HG02943 (cell line): ENCODE data around the gene C16orf96.
"Not testable (repeated sequence)": the region's sequence is repeated elsewhere in the genome, so short reads cannot be mapped to it uniquely, and the experiment has no call there.

Experiments
- ATAC-seq: cut with Tn5 transposase; IDR thresholded peaks from one replicate; pipeline ENCODE4 v1.9.1; 2021; ENCODE audit warnings: mild to moderate bottlenecking, low read depth, moderate library complexity; ENCODE audit not compliant: unreplicated experiment

Gene C16orf96

DNA sequence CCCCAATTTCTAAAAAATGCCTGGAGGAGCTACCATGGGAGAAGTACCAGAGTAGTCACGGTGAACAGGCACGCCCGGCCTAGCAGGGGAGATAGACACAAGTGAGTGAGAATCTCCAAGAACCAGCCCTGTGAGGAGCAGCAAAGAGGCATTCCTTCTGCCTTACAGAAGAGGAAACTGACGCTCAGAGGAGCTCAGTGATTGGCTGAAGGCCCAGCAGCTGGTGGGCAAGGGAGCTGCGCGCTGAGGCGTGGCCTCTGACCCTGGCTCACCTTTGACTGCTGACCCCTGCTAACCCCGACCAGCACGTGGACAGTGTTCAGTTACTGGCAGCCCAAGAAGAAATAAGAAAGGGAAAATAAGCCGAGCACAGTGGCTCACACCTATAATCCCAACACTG is 1.8 kb downstream of the C16orf96 start:
- no peak for ATAC-seq

DNA sequence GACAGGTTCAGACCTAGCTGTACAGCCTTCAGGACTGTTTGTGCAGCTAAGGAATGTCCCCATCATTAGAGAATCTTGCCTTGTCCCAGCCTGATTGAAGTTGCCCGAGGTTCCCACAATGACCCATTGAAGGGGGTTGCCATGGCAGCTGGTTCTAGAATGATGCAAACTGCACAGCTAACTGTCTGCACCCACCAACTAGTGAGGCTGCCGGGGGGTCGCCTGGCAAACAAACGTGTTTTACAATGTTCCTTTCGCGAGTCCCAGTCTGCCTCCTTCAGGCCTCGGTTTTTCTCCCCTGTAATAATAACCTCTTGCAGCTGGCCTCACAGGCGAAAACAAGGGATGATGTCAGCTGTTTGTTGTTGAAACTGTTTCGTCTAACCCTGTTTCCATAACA is 5.5 kb downstream of the C16orf96 start:
- no peak for ATAC-seq

DNA sequence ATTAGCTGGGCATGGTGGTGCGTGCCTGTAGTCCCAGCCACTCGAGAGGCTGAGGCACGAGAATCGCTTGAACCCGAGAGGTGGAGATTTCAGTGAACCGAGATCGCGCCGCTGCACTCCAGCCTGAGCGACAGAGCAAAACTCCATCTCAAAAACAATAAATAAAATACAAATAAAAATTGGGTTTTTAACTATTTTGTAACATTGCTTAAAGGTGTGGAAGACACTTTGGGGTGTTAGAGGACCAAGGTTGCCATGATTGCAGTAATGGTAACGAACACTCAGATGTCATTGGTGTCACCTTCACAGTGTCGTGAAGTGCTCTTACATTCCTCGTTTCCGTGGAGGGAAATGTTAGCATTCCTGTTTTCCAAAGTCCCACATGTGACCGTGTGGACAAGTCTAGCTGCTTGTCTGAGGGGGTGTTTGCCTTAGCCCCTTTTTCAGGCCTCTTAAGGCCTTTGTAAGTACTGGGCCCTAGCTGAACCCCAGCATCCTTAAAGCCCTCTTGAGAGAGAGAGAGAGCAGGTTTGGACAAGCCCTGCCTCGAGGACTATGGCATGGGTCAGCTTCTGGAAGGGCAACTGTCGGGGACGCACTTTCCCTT is 8.6 kb downstream of the C16orf96 start:
- ATAC-seq = no peak

DNA sequence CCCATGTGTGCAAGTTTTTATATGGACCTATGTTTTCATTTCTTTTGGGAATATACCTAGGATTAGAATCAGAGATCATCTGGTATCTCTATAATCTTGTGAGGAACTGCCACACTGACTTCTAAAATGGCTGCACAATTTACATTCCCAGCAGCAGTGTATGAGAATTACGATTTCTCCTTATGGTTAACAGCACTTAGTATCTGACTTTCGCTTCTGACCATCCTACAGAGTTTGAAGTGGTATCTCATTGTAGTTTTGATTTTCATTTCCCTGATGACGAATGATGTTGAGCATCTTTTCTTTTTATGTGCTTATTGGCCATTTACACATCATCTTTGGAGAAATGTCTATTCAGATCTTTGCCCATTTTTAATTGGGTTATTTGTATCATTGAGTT is 10.0 kb downstream of the C16orf96 start:
- no peak for ATAC-seq

DNA sequence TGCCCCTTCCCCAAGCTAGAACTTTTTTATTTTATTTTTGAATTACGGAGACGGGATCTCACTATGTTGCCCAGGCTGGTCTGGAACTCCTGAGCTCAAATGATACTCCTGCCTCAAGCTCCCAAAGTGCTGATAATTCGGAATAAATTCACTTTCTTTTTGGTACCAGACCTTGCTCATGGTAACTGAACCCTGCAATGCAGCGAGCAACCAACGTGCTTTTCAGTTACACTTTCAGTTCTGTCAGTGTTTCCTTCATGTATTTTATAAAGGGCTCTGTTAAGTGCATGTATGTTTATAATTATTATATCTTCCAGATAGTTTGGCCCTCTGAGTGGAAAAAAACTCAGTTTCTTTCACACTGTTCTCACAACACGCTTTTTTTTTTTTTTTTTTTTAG is 13.9 kb downstream of the C16orf96 start:
- no peak for ATAC-seq

DNA sequence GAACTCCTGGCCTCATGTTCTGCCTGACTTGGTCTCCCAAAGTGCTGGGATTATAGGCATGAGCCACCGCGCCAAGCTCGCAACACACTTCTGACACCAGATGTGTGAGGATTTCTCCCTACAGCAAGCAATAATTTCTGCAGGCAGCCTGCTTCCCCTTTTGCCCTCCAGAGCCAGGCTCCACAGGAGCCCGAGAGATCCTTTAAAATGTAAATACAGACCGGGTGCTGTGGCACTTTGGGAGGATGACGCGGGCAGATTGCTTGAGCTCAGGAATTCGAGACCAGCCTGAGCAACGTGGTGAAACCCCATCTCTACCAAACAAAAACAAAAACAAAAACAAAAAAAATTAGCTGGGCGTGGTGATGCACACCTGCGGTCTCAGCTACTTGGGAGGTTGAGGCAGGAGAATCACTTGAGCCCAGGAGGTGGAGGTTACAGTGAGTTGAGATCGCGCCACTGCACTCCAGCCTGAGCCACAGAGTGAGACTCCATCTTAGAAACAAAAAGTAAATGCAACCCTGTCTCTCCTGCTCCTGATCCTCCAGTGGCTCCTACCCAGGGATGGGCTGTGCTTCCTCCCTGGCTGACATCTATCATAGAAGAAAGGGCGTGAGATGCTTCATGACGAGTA is 14.7 kb downstream of the C16orf96 start:
- ATAC-seq = no peak

DNA sequence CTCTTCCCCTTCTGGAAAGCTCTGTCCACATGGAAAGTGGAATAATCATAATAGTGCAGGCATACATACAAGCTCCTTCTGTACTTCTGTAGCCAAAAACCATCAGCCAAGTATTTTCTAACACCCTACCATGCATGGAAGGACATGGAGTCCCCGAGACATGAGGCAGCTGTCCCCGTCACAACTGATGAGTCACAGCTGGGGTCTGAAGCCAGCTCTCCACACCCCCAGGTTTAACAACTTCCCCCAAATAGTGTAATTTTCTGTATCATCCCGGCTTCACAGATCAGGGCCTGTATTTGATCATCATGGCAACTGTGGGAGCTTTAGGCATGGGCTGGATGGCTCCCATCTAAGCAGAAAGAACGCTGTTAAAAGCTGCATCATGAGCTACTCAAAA is 16.6 kb downstream of the C16orf96 start:
- no peak for ATAC-seq

DNA sequence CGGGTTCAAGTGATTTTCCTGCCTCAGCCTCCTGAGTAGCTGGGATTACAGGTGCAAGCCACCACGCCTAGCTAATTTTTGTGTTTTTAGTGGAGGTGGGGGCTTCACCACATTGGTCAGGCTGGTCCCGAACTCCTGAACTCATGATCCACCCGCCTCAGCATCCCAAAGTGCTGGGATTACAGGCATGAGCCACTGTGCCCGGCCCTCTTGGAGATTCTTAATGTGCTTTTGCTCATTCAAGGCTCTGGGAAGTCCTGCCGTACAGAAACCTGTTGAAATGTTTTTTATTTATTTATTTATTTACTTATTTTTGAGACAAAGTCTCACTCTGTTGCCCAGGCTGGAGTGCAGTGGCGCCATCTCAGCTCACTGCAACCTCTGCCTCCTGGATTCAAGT is 17.8 kb downstream of the C16orf96 start:
- not testable (repeated sequence) for ATAC-seq

DNA sequence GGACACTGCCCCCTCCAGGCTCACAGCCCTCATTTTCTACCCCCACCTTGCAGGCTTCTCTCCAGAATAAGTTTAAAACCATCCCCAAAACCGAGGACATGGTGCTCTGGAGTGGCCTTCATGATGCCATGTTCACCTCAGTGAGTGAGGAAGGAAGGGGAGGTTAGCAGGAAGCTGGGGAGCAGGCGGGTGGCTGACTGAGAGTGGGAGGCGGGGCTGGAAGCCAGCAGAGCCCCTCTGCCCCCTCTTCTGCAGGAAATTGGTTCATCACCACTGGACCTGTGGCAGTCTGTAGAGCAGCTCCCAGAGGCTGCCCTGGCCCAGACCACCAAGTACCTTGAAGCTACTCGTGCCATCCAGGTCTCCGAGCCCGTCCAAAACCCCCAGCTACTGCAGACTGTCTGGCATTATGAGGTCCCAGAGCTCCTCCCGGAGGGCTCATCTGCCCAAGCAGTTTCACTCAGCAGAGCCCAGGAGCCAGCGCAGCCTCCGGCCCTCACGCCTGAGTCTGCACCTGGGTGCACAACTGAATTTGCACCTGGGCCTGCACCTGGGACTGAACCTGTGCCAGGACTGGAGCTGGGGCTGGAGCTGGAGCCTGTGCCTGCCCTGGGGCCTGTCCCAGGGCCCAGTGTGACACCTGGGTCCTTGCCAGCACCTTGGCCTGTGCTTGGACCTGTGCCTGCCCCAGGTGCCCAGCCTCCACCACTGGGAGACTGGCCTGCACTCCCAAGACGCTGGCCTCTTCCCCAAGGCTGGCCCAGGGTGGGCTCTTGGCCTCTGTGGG is 19.0 kb downstream of the C16orf96 start:
- no peak for ATAC-seq

DNA sequence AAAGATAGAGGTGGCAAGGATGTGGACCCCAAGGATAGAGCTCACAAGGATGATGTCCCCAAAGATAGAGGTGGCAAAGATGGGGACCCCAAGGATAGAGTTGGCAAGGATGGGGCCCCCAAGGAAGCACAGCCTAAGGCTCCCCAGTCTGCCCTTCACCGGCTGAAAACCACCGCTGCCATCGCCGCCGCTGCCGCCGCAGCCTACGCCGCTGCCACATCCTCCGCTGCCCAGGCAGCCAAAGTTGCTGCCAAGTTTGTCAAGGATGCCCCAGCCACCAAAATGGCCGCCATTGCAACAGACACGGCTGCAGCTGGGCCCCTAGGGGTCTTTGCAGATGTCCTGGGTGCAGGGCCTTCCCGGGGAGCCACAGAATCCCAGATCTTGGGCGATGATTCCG is 19.9 kb downstream of the C16orf96 start:
- ATAC-seq = no peak

DNA sequence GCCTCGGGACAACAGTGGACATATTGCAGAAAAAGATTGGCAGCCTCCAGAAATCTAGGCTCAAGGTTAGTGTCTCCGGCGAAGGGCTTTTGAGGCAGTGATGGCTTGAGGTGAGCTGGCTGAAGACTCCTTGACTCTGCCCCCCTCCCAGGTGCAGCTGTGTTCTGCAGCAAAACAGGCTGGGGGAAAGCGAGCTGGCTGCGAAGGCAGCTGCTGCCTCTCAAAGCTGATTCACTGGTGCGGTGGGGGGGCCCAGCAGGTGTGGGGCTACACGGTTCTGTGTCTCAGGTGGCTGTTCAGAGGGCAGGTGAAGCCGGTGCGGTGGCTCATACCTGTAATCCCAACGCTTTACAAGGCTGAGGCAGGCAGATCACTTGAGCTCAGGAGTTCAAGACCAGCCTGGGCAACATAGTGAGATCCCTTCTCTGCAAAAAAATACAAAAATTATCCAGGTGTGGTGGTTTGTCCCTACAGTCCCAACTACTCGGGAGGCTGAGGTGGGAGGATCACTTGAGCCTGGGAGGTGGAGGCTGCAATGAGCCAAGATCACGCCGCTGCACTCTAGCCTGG is 22.9 kb downstream of the C16orf96 start:
- no peak for ATAC-seq

DNA sequence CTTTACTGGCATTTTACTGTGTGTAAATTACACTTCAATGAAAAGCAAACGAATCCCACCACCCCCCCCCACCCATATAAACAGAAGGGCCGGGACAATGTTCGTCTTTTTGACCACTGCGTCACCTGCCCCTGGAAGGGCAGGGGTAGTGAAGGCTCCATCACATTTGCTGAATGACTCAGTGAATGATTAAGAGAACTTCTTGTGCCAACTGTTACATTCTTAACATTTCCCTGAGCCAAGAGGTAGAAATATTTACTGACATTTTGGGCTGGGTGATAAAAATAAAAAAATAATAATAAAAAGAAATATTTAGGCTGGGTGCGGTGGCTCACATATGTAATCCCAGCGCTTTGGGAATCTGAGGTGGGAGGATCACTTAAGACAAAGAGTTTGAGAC is 24.1 kb downstream of the C16orf96 start:
- ATAC-seq = no peak

DNA sequence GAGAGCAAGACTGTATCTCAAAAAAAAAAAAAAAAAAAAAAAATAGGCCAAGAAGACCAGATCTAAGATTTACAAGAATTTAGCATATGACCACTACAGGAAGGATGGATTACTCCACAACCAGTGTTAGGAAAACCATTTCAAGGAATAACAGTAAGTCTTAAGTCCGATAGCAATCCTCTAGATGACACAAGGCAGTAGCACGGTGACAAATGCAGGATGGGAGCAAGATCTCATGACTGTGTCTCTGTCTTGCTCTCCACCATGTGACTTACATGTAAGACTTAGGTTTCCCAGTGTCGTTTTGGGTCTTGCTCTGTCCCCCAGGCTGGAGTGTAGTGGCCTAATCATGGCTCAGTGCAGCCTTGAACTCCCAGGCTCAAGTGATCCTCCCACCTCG is 27.8 kb downstream of the C16orf96 start:
- ATAC-seq = no peak

DNA sequence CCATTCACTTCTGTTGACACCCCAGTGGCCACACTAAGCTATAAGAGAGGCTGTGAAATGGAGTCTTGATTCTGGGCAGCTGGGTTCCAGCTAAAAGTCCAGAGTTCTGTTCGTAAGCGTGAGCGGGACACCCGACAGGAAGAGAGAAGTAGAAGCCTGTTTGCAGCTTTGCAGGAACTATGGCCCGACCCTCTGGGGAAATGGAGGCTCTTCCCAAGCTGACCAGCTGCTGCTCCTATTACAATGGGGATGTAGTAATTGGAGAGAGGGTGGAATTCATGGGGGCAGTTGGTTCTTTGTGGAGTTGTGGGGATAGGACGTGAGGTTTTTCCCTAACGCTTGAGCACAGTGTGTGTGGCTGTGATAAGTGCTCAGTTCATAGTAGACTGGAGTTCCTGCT is 30.2 kb downstream of the C16orf96 start:
- no peak for ATAC-seq

DNA sequence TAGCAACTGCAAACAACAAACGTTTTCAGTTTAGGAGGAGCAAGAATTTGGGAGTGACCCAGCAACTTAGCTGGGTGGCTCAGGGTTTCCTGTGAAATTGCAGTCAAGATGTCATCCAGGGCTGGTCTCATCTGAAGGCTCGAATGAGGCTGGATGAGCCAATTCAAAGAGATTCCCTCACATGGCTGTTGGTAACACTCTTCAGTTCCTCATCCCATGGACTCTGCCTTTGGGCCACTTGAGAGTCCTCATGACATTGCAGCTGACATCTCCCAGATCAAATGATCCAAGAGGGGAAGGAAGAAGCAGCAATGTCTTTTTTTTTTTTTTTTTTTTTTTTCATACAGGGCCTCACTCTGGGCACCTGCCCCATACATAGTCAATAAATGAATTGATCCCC is 32.2 kb downstream of the C16orf96 start:
- no peak for ATAC-seq

DNA sequence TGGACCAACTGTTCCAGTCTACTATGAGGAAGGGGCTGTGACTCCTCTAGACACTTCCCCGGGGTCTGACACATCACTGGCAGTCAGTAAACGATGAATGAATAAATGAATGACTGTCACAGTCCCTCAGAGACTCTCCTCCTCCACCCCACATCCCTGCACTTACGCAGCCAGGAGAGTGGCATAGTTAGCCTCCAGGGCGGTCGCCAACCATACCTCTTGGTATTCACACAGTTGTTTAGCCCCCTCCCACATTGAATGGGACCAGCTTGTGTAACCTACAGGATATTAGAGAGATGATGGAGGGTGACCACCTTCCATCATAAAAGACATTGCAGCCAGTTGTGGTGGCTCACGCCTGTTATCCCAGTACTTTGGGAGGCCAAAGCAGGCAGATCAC is 32.8 kb downstream of the C16orf96 start:
- ATAC-seq = no peak

DNA sequence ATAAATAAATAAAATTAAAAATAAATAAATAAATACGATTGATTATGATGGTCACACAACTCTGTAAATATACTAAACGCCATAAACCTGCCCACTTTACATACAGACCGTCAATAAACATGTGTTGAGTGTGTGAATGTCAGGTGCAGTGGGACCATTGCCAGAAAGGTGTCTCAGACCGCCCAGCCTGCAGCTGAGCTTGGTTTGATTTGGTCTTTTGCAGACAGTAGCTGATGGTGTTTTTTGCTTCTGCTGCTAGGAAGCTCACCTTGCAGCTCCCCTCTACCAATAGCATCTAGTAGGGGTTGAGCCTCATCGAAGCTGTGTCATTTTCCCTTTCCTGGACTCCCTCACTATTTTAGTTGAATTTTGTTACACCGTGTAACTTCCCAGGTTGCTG is 35.1 kb downstream of the C16orf96 start:
- ATAC-seq = no peak

DNA sequence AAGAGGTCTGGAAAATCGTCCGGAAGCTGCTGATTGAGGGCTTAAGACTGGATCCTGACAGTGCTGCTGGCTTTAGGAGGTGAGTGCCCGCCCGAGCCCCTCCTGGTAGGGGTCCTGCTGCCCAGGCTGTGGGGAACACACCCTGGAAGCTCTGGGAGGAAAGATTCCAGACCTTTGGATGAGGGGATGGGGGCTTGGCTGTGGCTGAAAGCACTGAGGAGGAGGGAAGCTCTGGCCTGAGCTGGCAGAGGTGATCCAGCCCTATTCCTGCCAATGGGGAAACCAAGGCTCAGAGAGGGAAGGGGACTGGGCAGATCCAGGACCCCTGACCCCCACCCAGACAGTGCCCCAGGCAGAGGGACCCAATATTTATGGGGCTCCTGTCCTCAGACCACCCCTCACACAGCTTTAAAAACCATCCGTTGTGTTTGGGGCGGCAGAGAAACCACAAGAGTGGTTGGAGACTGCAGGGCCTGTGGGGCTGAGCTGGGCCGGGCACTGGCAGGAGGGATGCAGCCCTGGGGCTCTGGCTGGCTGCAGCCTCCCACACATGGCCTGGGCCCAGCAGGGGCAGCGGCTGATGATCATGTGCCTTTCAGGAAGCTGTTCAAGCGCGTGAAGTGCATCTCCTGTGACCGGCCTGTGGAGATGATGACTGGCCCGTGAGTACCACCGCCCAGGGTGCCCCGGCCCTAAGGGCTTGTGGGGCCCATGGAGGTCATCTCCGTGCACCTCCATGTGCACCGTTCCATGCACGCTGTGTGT is 35.7 kb downstream of the C16orf96 start:
- no peak for ATAC-seq

DNA sequence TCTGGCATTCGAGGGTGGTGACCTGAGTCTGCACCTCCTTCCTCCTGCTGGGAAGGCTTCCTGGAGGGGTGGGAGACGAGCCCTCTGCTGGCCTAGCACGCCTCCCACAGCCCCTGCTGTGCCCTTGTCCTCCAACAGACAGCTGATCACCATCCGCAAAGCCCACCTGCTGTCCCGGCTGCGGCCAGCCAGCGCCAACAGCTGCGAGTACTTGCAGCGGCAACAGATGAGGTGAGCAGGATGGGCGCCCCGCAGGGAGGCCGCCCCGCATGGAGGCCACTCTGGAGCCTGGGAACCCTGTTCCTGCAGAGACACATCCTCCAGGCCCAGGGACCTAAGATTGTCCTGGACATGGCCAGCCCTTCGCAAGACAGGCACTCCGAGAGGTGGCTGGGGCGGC is 36.9 kb downstream of the C16orf96 start:
- ATAC-seq = no peak

DNA sequence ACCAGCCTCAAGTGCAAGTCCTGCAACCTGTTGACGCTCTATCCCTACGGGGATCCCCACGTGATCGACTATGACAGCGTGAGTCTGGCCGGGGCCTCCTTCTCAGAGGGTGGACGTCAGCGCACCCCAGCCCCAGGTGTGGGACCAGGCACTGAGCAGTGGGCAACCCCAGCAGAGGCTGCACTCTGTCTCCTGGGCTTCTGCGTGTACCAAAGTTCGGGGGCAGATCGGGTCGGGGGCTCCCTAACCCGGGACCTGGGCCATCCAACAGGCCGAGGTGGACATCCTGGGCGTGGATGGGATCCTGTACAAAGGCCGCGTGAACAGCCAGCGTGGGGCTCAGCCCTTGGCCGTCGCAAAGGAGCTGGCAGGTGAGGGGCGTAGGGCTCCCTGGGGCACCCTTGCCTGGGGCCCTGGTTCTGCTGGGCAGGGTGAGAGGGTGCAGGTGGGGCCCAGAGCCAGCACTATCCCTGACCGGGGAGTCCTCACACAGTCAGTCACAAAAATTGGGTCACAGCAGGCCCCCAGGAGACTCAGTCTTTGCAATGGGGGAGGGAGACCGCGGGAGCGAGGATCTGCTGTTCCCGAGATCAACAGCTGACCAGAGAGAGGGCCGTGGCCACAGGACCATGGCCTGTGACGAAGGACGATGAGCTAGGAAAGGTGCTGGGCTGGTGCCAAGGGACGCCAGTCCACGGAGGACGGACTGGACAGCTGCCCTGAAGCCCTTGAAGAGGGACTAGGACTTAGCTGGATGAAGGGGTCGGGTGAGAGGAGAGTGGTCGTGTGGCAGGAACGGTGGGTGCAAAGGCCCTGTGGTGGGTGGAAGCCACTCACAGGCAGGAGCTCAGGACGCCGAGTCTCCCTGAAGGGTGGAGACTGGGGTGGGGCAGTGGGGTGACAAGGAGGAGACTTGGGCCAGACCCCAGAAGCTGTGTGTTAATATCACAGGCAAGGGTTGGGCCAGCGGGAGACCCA is 38.6 kb downstream of the C16orf96 start:
- ATAC-seq = no peak
